Stimulated activated CD8-positive, alpha-beta memory T cell treated with anti-CD3 and anti-CD28 coated beads, Interleukin-15, amount 100 ng/mL, for 1 hour (primary cell): ENCODE results near the gene ELAVL2.
"Not testable (repeated sequence)": the region's sequence is repeated elsewhere in the genome, so short reads cannot be mapped to it uniquely, and the experiment has no call there.

Experiments
- DNase-seq: peaks from one replicate; pipeline ENCODE4 v3.0.0-alpha.2; 2020; ENCODE audit warnings: low read depth

Gene ELAVL2

GRCh38 chr9:23723048-23723447, 103.0 kb downstream of the ELAVL2 start:
- DNase-seq = not testable (repeated sequence)

GRCh38 chr9:23721466-23721865, 104.6 kb downstream of the ELAVL2 start:
- no peak for DNase-seq

- no peak for DNase-seq
Measured at GRCh38 chr9:23717505-23717904, 108.5 kb downstream of the ELAVL2 start.

- no peak for DNase-seq
Measured at GRCh38 chr9:23707249-23707648, 118.8 kb downstream of the ELAVL2 start.

GRCh38 chr9:23702311-23702922, 123.6 kb downstream of the ELAVL2 start:
- DNase-seq = no peak

- DNase-seq = no peak
Measured at GRCh38 chr9:23701291-23701690, 124.7 kb downstream of the ELAVL2 start.

GRCh38 chr9:23700359-23700758, 125.7 kb downstream of the ELAVL2 start:
- no peak for DNase-seq

- DNase-seq = no peak
Measured at GRCh38 chr9:23698161-23698560, 127.9 kb downstream of the ELAVL2 start.

GRCh38 chr9:23695572-23695971, 130.5 kb downstream of the ELAVL2 start:
- no peak for DNase-seq

- DNase-seq = no peak
Measured at GRCh38 chr9:23693374-23693773, 132.7 kb downstream of the ELAVL2 start.

GRCh38 chr9:23686896-23687295, 139.1 kb downstream of the ELAVL2 start:
- DNase-seq = no peak

- no peak for DNase-seq
Measured at GRCh38 chr9:23686257-23686656, 139.8 kb downstream of the ELAVL2 start.

GRCh38 chr9:23683611-23684061, 142.4 kb downstream of the ELAVL2 start:
- DNase-seq = no peak

- DNase-seq = no peak
Measured at GRCh38 chr9:23682891-23683431, 143.1 kb downstream of the ELAVL2 start.

GRCh38 chr9:23682352-23682751, 143.7 kb downstream of the ELAVL2 start:
- no peak for DNase-seq

- no peak for DNase-seq
Measured at GRCh38 chr9:23677446-23677845, 148.6 kb downstream of the ELAVL2 start.

GRCh38 chr9:23674016-23674585, 151.9 kb downstream of the ELAVL2 start:
- DNase-seq = no peak

- DNase-seq = no peak
Measured at GRCh38 chr9:23672151-23672550, 153.9 kb downstream of the ELAVL2 start.

GRCh38 chr9:23669776-23670175, 156.3 kb downstream of the ELAVL2 start:
- no peak for DNase-seq

GRCh38 chr9:23665635-23666034, 160.4 kb downstream of the ELAVL2 start:
- no peak for DNase-seq

- DNase-seq = no peak
Measured at GRCh38 chr9:23665051-23665450, 161.0 kb downstream of the ELAVL2 start.

- no peak for DNase-seq
Measured at GRCh38 chr9:23663946-23664345, 162.1 kb downstream of the ELAVL2 start.

GRCh38 chr9:23663536-23663935, 162.5 kb downstream of the ELAVL2 start:
- no peak for DNase-seq

- DNase-seq = no peak
Measured at GRCh38 chr9:23663125-23663524, 162.9 kb downstream of the ELAVL2 start.
